Endothelial cell of umbilical vein (primary cell): ENCODE data around the gene LRRTM4. TPM values are rescaled to one million over a fixed set of nuclear protein-coding genes. Genes with fewer than 3 reads are reported as not detected.
A peak's percentile ranks its signal among the peaks of the same experiment; 100 is the strongest.

Experiments
- BruUV-seq: library from RNA; stranded (reverse); fragments of 400-500 nt; replicated peaks from 2 replicates; lab custom pipeline; 2021; lab: Mats Ljungman, UMichigan
- CTCF ChIA-PET: fragments of 300-600, 350-600 bp; sonication (Branson Sonifier 250); formaldehyde crosslinking; loops from one replicate; lab custom pipeline; 2021; ENCODE audit warnings: antibody characterized with exemption, inconsistent platforms; lab: Charles Lee
- POLR2A ChIA-PET: fragments of 300-600, 350-600 bp; sonication (Branson Sonifier 250); formaldehyde crosslinking; loops from one replicate; lab custom pipeline; 2021; ENCODE audit warnings: antibody characterized with exemption, inconsistent platforms; lab: Charles Lee
- DNase-seq: peaks from one replicate; pipeline ENCODE4 v3.0.0-alpha.2; 2011; ENCODE audit warnings: low read depth, low spot score
- FAIRE-seq: peaks from 2 replicates; lab custom pipeline; 2011; peaks lifted over from hg19 to GRCh38; lab: Jason Lieb, UNC
- H2AFZ ChIP-seq: 2 replicates; pipeline ENCODE4 v1.6.0; 2012; ENCODE audit warnings: low read depth, low read length, control low read depth, inconsistent platforms
- H3K27ac ChIP-seq: 2 replicates; pipeline ENCODE4 v1.5.1; 2011; ENCODE audit warnings: low read depth, mild to moderate bottlenecking, control low read depth, low read length, moderate library complexity; ENCODE audit not compliant: insufficient read depth
- H3K27me3 ChIP-seq, 2 experiments: 2 replicates each; pipeline versions ENCODE4 v1.6.0 to v1.6.1; 2011; ENCODE audit warnings: low read length in 2 of 2, mixed read lengths in 1 of 2; ENCODE audit not compliant: control insufficient read depth in 2 of 2, insufficient read depth in 2 of 2
- H3K36me3 ChIP-seq, 2 experiments: 2 replicates in 1 of 2; 3 replicates in 1 of 2; pipeline ENCODE4 v1.5.1; 2011; ENCODE audit warnings: low read length in 2 of 2, mild to moderate bottlenecking in 1 of 2, moderate library complexity in 1 of 2; ENCODE audit not compliant: control insufficient read depth in 2 of 2, insufficient read depth in 2 of 2; ENCODE audit errors: extremely low read depth in 1 of 2
- H3K4me1 ChIP-seq: 3 replicates; pipeline ENCODE4 v1.5.1; 2011; ENCODE audit warnings: mild to moderate bottlenecking, low read length; ENCODE audit not compliant: control insufficient read depth, insufficient read depth; ENCODE audit errors: extremely low read depth
- H3K4me2 ChIP-seq: 2 replicates; pipeline ENCODE4 v1.6.1; 2011; ENCODE audit warnings: low read length, control low read depth, mixed read lengths; ENCODE audit not compliant: insufficient read depth
- H3K4me3 ChIP-seq, 3 experiments: fragments of 200-600 bp in 1 of 3; sonication (generic), shearing (Covaris generic) in 1 of 3; replicated peaks in 1 of 3; 2 replicates each; pipeline ENCODE4 v1.5.1; 2011 to 2016; ENCODE audit warnings: control low read depth in 3 of 3, low read length in 3 of 3, mild to moderate bottlenecking in 2 of 3, inconsistent platforms in 1 of 3, low read depth in 1 of 3, moderate library complexity in 1 of 3; ENCODE audit not compliant: insufficient read depth in 1 of 3
- H3K79me2 ChIP-seq: 2 replicates; pipeline ENCODE4 v1.6.0; 2012; ENCODE audit warnings: low read length, inconsistent platforms; ENCODE audit not compliant: control insufficient read depth, insufficient read depth
- H3K9ac ChIP-seq: replicated peaks from 2 replicates; pipeline ENCODE3; 2011; ENCODE audit warnings: low read length, control low read depth; ENCODE audit not compliant: insufficient read depth; ENCODE audit errors: extremely low read depth
- H3K9me1 ChIP-seq: replicated peaks from 3 replicates; pipeline ENCODE4 v1.6.0; 2011; ENCODE audit warnings: mild to moderate bottlenecking, low read length; ENCODE audit not compliant: control insufficient read depth, insufficient read depth; ENCODE audit errors: extremely low read depth
- H3K9me3 ChIP-seq: replicated peaks from 2 replicates; pipeline ENCODE4 v1.5.1; 2012; ENCODE audit warnings: low read length, inconsistent platforms; ENCODE audit not compliant: control insufficient read depth, insufficient read depth
- H4K20me1 ChIP-seq: replicated peaks from 2 replicates; pipeline ENCODE3; 2011; ENCODE audit warnings: mild to moderate bottlenecking, low read length; ENCODE audit not compliant: control insufficient read depth, insufficient read depth; ENCODE audit errors: extremely low read depth
- CTCF ChIP-seq, 2 donors: IDR thresholded peaks; 1 replicate in 1 of 2; 2 replicates in 1 of 2; pipeline ENCODE4 v1.5.1; 2011; ENCODE audit warnings: low read length in 2 of 2, mild to moderate bottlenecking in 2 of 2, moderate library complexity in 2 of 2, control low read depth in 1 of 2, inconsistent platforms in 1 of 2, low read depth in 1 of 2; ENCODE audit not compliant: insufficient read depth in 1 of 2; ENCODE audit errors: extremely low read depth in 1 of 2
- EZH2 ChIP-seq: IDR thresholded peaks from 2 replicates; pipeline ENCODE4 v1.6.1; 2012; ENCODE audit warnings: borderline replicate concordance, low read depth, mild to moderate bottlenecking, moderate library complexity, low read length, inconsistent platforms; ENCODE audit not compliant: severe bottlenecking
- FOS ChIP-seq: IDR thresholded peaks from 2 replicates; pipeline ENCODE4 v1.6.1; 2011; ENCODE audit warnings: mild to moderate bottlenecking, low read length, moderate library complexity, borderline replicate concordance; ENCODE audit not compliant: insufficient read depth
- GATA2 ChIP-seq: IDR thresholded peaks from 2 replicates; pipeline ENCODE4 v1.7.0; 2011; ENCODE audit warnings: low read depth, mild to moderate bottlenecking, moderate library complexity, mixed read lengths, low read length; ENCODE audit not compliant: insufficient read length, insufficient read depth
- JUN ChIP-seq: IDR thresholded peaks from 2 replicates; pipeline ENCODE4 v1.6.1; 2011; ENCODE audit warnings: borderline replicate concordance, low read depth; ENCODE audit not compliant: insufficient read length, insufficient read depth
- MAX ChIP-seq: IDR thresholded peaks from 2 replicates; pipeline ENCODE4 v1.6.1; 2011; ENCODE audit not compliant: insufficient read depth, insufficient read length
- MYC ChIP-seq: IDR thresholded peaks from one replicate; pipeline ENCODE4 v1.6.1; 2011; ENCODE audit warnings: mild to moderate bottlenecking, low read depth, low read length
- POLR2AphosphoS5 ChIP-seq: IDR thresholded peaks from 2 replicates; pipeline ENCODE4 v1.6.1; 2012; ENCODE audit warnings: low read depth, mild to moderate bottlenecking, control low read depth, low read length, moderate library complexity; ENCODE audit not compliant: insufficient read depth
- dilution Hi-C: fragments of 300-500 bp; cut with MboI; formaldehyde crosslinking; loops from one replicate; pipeline ENCODE4 v1.15.0; 2019; ENCODE audit warnings: low sequenced_read_pairs; ENCODE audit not compliant: extremely low pct_ligation_motif_present
- intact Hi-C: fragments of 100-400 bp; cut with micrococcal nuclease; formaldehyde crosslinking; loops from one replicate; pipeline ENCODE4 v1.10.0; 2022
- polyA plus RNA-seq, 4 experiments: library from polyadenylated mRNA; depleted of rRNA in 3 of 4; stranded (reverse) in 3 of 4; unstranded in 1 of 4; fragments of >200 nt; gene quantifications; 2 replicates each; pipeline versions ENCODE4 v1.2.1 to v1.2.3, GENCODE V29; 2011 to 2012; ENCODE audit warnings: missing spikeins in 1 of 4
- total RNA-seq: library from RNA; stranded (reverse); gene quantifications from 2 replicates; pipeline ENCODE4 v1.2.3, GENCODE V29; 2021

Gene LRRTM4
- total and polyA plus RNA-seq, 2 donors (not counting 3 experiments of a cell fraction or from before 2014, with no cell fraction given): not detected

- Histone ChIP-seq H3K27me3 (no peaks in the 10 kb centered on the region), H3K4me2 (no peak overlapping the region), H3K9me3 (no peaks in the 10 kb centered on the region), H3K9ac (no peak overlapping the region), H3K79me2 (no peaks in the 10 kb centered on the region), H3K4me1 (peaks cover 20% of the 10 kb centered on the region), H3K4me3 (no peak overlapping the region), H2AFZ (no peak overlapping the region), H4K20me1 (no peaks in the 10 kb centered on the region), H3K27ac (no peak overlapping the region), H3K36me3 (no peaks in the 10 kb centered on the region), H3K9me1 (no peaks in the 10 kb centered on the region)
- CTCF ChIA-PET: interaction anchor here (2.9 kb wide), 1 partner anchor 55 kb away, joined by 9 read pairs; no protein-coding TSS in a partner anchor
- intact Hi-C loops (no loop called here), dilution Hi-C loops (no loop called here)
- TF ChIP-seq MYC: no peak
- no peak for TF ChIP-seq CTCF (IDR thresholded peaks at IDR 0.05; ENCODE audit: extremely low read depth in 1 of 2, insufficient read depth in 1 of 2, low read depth in 1 of 2, low read length in 2 of 2)
- peak; percentile 62 for TF ChIP-seq JUN
- peak; percentile 90 for TF ChIP-seq FOS
- TF ChIP-seq MAX: no peak
- POLR2A ChIA-PET: no interaction called here
- FAIRE-seq (no peak), DNase-seq (peak; percentile 48)
- no TSS peak for BruUV-seq
Observed at GRCh38 chr2:77009307-77009706, 512.9 kb downstream of the LRRTM4 start.

- no peak overlapping the region for H3K9ac ChIP-seq
- dilution Hi-C loops: no loop called here
- CTCF ChIA-PET: interaction anchor here (0.9 to 2.9 kb wide), 2 partner anchors 55 to 88 kb away, joined by 3 to 9 read pairs; no protein-coding TSS in a partner anchor
Observed at GRCh38 chr2:77008853-77009252, 513.3 kb downstream of the LRRTM4 start.

More at GRCh38 chr2:77008853-77009252, 513.3 kb downstream of the LRRTM4 start:
- Histone ChIP-seq H3K36me3 (no peaks in the 10 kb centered on the region), H2AFZ (no peak overlapping the region), H3K4me3 (no peak overlapping the region), H3K79me2 (no peaks in the 10 kb centered on the region), H3K27me3 (no peaks in the 10 kb centered on the region), H3K4me1 (peaks cover 20% of the 10 kb centered on the region), H3K27ac (no peak overlapping the region), H3K9me1 (no peaks in the 10 kb centered on the region), H3K4me2 (no peak overlapping the region), H4K20me1 (no peaks in the 10 kb centered on the region), H3K9me3 (no peaks in the 10 kb centered on the region)
- FAIRE-seq (no peak), DNase-seq (no peak)
- intact Hi-C loops: no loop called here
- TF ChIP-seq MAX (no peak), GATA2 (no peak), EZH2 (no peak), CTCF (IDR thresholded peaks at IDR 0.05; ENCODE audit: extremely low read depth in 1 of 2, insufficient read depth in 1 of 2, low read depth in 1 of 2, low read length in 2 of 2) (no peak), POLR2AphosphoS5 (no peak), FOS (no peak), JUN (no peak), MYC (no peak)
- POLR2A ChIA-PET: no interaction called here
- no TSS peak for BruUV-seq
